ENCODE data around the gene ZNF598. TPM values are rescaled to one million over a fixed set of nuclear protein-coding genes. Genes with fewer than 3 reads are reported as not detected.

ZNF598 gene
- total RNA-seq, 1 donor from 2014 or later = 90.4 TPM

DNA sequence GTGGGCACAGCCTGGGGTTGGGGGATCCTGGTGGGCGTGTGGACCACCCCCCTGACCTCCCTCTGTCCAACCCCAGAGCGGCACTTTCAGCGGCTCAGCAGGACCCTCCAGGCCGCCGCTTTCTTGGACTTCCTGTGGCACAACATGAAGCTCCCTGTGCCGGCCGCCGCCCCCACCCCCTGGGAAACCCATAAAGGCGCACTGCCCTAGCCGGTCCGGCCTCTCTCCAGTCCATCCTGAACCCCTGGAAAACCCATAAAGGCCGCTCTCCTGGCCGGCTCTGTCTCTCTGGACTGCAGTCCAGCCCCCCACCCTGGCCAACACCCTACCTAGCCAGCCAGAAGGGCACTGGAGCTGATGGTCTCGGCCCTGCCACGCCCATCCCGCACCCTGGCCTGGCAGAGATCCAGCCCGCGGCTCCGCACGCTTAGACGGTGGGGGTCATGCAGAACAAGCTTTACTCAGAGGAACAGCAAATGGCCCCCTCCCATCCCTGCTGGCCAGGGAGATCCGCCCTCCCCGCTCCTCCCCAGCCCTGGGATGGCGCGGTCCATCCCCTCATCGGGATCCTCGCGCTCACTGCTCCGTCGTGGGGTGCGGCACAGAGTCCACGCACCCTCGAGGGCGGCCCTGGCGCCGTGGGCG lies 31.0 kb downstream of the ZNF598 start:
- TF ChIP-seq, protein P1, sequence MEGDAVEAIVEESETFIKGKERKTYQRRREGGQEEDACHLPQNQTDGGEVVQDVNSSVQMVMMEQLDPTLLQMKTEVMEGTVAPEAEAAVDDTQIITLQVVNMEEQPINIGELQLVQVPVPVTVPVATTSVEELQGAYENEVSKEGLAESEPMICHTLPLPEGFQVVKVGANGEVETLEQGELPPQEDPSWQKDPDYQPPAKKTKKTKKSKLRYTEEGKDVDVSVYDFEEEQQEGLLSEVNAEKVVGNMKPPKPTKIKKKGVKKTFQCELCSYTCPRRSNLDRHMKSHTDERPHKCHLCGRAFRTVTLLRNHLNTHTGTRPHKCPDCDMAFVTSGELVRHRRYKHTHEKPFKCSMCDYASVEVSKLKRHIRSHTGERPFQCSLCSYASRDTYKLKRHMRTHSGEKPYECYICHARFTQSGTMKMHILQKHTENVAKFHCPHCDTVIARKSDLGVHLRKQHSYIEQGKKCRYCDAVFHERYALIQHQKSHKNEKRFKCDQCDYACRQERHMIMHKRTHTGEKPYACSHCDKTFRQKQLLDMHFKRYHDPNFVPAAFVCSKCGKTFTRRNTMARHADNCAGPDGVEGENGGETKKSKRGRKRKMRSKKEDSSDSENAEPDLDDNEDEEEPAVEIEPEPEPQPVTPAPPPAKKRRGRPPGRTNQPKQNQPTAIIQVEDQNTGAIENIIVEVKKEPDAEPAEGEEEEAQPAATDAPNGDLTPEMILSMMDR (IDR thresholded peaks at IDR 0.05; ENCODE audit: partially characterized antibody, unreplicated experiment) = no peak
- H3K4me3 Mint-ChIP-seq (ENCODE audit: unreplicated experiment) = no peak overlapping the region
- DNase-seq = no peak
- peaks cover 8% of the 10 kb centered on the region for H3K27me3 Mint-ChIP-seq (ENCODE audit: unreplicated experiment)
- peaks cover 16% of the 10 kb centered on the region for H3K4me1 Mint-ChIP-seq (ENCODE audit: low read depth, unreplicated experiment)
- peaks cover 2% of the 10 kb centered on the region for H3K9me3 Mint-ChIP-seq (ENCODE audit: unreplicated experiment)
- H3K36me3 Mint-ChIP-seq (ENCODE audit: unreplicated experiment) = no peaks in the 10 kb centered on the region
- no peak overlapping the region for H3K27ac Mint-ChIP-seq (ENCODE audit: unreplicated experiment)

DNA sequence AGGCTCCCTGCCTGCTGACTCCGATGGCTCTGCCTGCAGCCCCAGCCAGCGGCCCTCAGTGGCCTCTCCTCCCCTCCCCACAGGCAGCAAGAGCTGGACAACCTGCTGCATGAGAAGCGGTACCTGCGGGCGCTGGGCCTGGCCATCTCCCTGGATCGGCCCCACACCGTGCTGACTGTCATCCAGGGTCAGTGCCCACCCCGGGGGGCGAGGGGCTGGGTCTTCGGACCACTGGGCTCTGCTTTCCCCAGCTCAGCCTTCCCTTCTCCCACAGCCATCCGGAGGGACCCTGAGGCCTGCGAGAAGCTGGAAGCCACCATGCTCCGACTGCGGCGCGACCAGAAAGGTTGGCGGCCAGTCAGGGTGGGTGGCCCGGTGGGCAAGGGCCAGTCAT lies 31.7 kb downstream of the ZNF598 start:
- Mint-ChIP-seq H3K4me1 (ENCODE audit: low read depth, unreplicated experiment) (peaks cover 12% of the 10 kb centered on the region), H3K27me3 (ENCODE audit: unreplicated experiment) (peaks cover 6% of the 10 kb centered on the region), H3K4me3 (ENCODE audit: unreplicated experiment) (no peak overlapping the region), H3K36me3 (ENCODE audit: unreplicated experiment) (no peaks in the 10 kb centered on the region), H3K27ac (ENCODE audit: unreplicated experiment) (no peak overlapping the region), H3K9me3 (ENCODE audit: unreplicated experiment) (peaks cover 2% of the 10 kb centered on the region)
- DNase-seq = no peak
- TF ChIP-seq, protein P1 (IDR thresholded peaks at IDR 0.05; ENCODE audit: partially characterized antibody, unreplicated experiment) = no peak

DNA sequence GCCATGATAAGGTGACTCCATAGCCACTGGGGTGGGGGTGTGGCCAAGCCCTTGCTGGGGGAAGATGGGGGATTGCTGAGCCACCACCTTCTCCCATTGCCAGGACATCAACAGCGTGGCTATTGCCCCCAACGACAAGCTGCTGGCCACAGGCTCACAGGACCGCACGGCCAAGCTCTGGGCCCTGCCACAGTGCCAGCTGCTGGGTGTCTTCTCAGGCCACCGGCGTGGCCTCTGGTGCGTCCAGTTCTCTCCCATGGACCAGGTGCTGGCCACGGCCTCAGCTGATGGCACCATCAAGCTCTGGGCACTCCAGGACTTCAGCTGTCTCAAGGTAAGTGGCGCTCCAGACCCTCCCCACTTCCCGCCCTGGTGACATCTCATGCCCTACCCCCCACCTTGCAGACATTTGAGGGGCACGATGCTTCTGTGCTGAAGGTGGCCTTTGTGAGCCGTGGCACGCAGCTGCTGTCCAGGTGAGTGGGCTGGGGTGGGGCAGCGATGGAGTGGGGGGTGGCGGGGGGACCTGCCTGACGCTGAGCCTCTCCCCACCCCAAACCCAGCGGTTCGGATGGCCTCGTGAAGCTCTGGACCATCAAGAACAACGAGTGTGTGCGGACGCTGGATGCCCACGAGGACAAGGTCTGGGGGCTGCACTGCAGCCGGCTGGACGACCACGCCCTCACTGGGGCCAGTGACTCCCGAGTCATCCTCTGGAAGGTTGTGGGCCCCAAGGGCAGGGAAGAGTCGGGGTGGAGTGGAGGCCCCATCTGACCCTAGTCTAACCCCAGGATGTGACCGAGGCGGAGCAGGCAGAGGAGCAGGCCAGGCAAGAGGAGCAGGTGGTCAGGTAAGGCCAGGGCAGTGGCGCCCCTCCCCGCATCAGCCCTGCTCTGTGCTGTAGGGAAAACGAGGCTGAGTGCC lies 32.4 kb downstream of the ZNF598 start:
- peaks cover 6% of the 10 kb centered on the region for H3K4me1 Mint-ChIP-seq (ENCODE audit: low read depth, unreplicated experiment)
- H3K27me3 Mint-ChIP-seq (ENCODE audit: unreplicated experiment) = peaks cover 4% of the 10 kb centered on the region
- H3K4me3 Mint-ChIP-seq (ENCODE audit: unreplicated experiment) = no peak overlapping the region
- TF ChIP-seq, protein P1 (IDR thresholded peaks at IDR 0.05; ENCODE audit: partially characterized antibody, unreplicated experiment) = no peak
- no peak for DNase-seq
- no peak overlapping the region for H3K27ac Mint-ChIP-seq (ENCODE audit: unreplicated experiment)
- H3K9me3 Mint-ChIP-seq (ENCODE audit: unreplicated experiment) = peaks cover 2% of the 10 kb centered on the region
- H3K36me3 Mint-ChIP-seq (ENCODE audit: unreplicated experiment) = no peaks in the 10 kb centered on the region

DNA sequence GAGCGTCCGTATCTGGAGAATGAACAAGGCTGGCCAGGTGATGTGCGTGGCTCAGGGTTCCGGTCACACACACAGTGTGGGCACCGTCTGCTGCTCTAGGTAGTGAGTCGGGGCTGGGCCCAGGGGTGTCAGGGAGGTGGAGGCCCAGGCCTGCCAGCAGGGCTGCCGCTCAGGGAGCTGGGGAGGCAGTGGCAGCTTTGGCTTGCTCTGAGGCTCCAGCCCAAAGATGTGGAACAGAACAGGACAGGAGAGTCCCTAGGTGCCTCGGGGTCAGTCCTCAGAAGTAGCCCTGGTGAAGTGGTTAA lies 33.5 kb downstream of the ZNF598 start:
- Mint-ChIP-seq H3K4me3 (ENCODE audit: unreplicated experiment) (no peak overlapping the region), H3K27me3 (ENCODE audit: unreplicated experiment) (peaks cover 6% of the 10 kb centered on the region), H3K36me3 (ENCODE audit: unreplicated experiment) (no peaks in the 10 kb centered on the region), H3K27ac (ENCODE audit: unreplicated experiment) (no peak overlapping the region), H3K9me3 (ENCODE audit: unreplicated experiment) (peaks cover 8% of the 10 kb centered on the region), H3K4me1 (ENCODE audit: low read depth, unreplicated experiment) (peaks cover 3% of the 10 kb centered on the region)
- TF ChIP-seq, protein P1 (IDR thresholded peaks at IDR 0.05; ENCODE audit: partially characterized antibody, unreplicated experiment) = no peak
- DNase-seq = no peak

Data from glutamatergic neuron (in vitro differentiated cells).